Ovary (tissue), 9 donors: ENCODE data around the gene TRMT112. TPM values are rescaled to one million over a fixed set of nuclear protein-coding genes. Genes with fewer than 3 reads are reported as not detected.
A peak's percentile ranks its signal among the peaks of the same experiment; 100 is the strongest.

ENCODE experiments used
- DNase-seq, 5 donors: peaks; one replicate each; pipeline ENCODE4 v3.0.0-alpha.2; 2019 to 2020
- H3K27ac ChIP-seq, 2 donors: fragments of 200-600 bp; one replicate each; pipeline versions ENCODE4 v1.5.1 to v1.8.0; 2019 to 2022
- H3K27me3 ChIP-seq: fragments of 200-600 bp; one replicate; pipeline ENCODE4 v1.8.0; 2022
- H3K36me3 ChIP-seq: fragments of 200-600 bp; sonication (generic); one replicate; pipeline ENCODE4 v1.5.1; 2019
- H3K4me1 ChIP-seq: one replicate; pipeline ENCODE4 v1.8.1; 2013; ENCODE audit warnings: mild to moderate bottlenecking, moderate library complexity; ENCODE audit not compliant: insufficient read depth
- H3K4me3 ChIP-seq: fragments of 200-600 bp; sonication (generic); one replicate; pipeline ENCODE4 v1.5.1; 2017
- H3K9me3 ChIP-seq, 2 donors: fragments of 200-600 bp in 1 of 2; sonication (generic) in 1 of 2; one replicate each; pipeline versions ENCODE4 v1.5.1 to v1.8.1; 2013 to 2019; ENCODE audit warnings: mild to moderate bottlenecking in 1 of 2, moderate library complexity in 1 of 2
- EP300 ChIP-seq: sonication (generic); formaldehyde crosslinking; IDR thresholded peaks from one replicate; pipeline ENCODE4 v1.6.1; 2017; ENCODE audit warnings: antibody characterized with exemption
- POLR2A ChIP-seq: fragments of 450-650 bp; IDR thresholded peaks from one replicate; pipeline ENCODE4 v1.6.1; 2017; ENCODE audit warnings: antibody characterized with exemption, mild to moderate bottlenecking, moderate library complexity
- WGBS, 3 donors: extraction: QIAGEN DNeasy Blood & Tissue Kit in 1 of 3; methylation state at CpG; one replicate each; pipeline versions ENCODE4 v1.1.5 to v1.1.7; 2013 to 2017; 5-methylcytosine and 5-hydroxymethylcytosine counted together
- intact Hi-C, 4 donors: fragments of 100-400 bp; cut with DNase I; formaldehyde crosslinking; loops; one replicate each; pipeline versions ENCODE4 v1.11.0 to v1.15.1; 2022 to 2023
- polyA plus RNA-seq, 2 donors: library from polyadenylated mRNA; stranded (reverse); fragments of 200-250 nt in 1 of 2; fragments of 350-450 nt in 1 of 2; fragmentation: Illumina TruSeq in 1 of 2; extraction: RNeasy Lipid Tissue Mini Kit (QIAGEN cat#74804) in 1 of 2; gene quantifications; one replicate each; pipeline ENCODE4 v1.2.3, GENCODE V29; 2013 to 2014
- total RNA-seq, 7 donors: library from RNA; depleted of rRNA in 2 of 7; stranded (reverse); fragments of >200 nt in 2 of 7; fragmentation: NEBNext Ultra II Directional in 3 of 7; extraction: Animal tissue kit (Norgen Biotek cat#: 25700) in 3 of 7; gene quantifications; one replicate each; pipeline versions ENCODE4 v1.1.0 to v1.2.4, GENCODE V29; 2016 to 2023
- TF ChIP-seq, protein P1 (sequence below), 3 donors: fragments of 450-650 bp in 2 of 3; fragments of 200-600 bp in 1 of 3; IDR thresholded peaks; one replicate each; pipeline versions ENCODE4 v1.5.1 to v1.8.0; 2016 to 2022; ENCODE audit warnings: antibody characterized with exemption in 3 of 3, mild to moderate bottlenecking in 1 of 3
- donor health status: DM: no; HTN: no; CAD: no; lungs with moderate emphysema.
- donor health status: DM: no; HTN: no; CAD: no.
- donor health status: Bipolar disorder and iron deficiency.
- donor health status: DM: yes; HTN: yes; CAD: no.
- donor health status: DM: no; HTN: no; CAD: no.
- donor health status: DM: yes; HTN: yes; CAD: no.

The TRMT112 gene
- total and polyA plus RNA-seq, 9 donors = 207 to 432 (median 275) TPM

DNA sequence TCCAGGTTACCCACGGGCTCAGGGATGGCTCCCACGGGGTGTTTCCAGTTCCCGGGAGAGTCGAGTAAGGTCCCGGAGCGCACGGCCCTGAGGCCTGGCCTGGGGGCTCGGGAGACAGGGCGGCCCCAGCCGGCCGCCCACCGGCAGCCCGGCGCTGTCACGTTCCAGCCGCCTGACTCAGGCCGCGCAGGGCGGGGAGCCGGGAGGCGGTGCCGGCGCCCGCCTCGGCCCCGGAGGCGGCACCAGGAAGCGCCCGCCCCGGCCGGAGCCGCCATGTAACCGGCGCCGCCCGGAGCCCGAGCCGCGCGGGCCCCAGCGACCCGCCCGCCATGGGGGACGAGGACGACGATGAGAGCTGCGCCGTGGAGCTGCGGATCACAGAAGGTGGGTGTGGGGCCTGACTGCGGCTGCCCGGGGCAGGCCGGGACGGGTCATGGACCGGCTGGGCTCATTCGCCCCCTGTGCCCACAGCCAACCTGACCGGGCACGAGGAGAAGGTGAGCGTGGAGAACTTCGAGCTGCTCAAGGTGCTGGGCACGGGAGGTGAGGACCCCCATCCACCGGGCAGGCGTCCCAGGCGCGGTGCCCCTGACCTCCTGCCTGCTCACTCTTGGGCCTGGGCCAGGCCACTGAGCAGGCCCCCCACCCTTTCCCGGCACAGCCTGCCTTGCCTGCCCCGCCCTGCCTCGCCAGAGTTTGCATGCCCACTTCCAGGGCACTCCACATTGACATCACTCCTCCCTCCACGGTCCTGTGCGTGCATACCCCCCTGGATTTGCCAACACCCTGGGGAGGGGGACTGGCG is 41.8 kb upstream of the TRMT112 start, which contains the start of gene RPS6KA4:
TSS of gene RPS6KA4 (plus strand) at position 256 of the 805 bp plus-strand sequence. CDS start at position 330, 74 bp downstream.
- H3K27ac ChIP-seq = peak within 1 kb of the TSS; percentile 59 to 68
- DNase-seq = peak; percentile 60 to 76 (median 65)
- intact Hi-C loops = loop anchor here in 1 of 4 donors (5.0 kb wide), 1 partner anchor 42 kb away; the partner anchor contains the start of genes PRDX5 and TRMT112
- 0 to 1% (median 1%) methylated on average over 66 to 70 of the region's 70 CpGs for WGBS, 3 donors
- no peaks in the 10 kb centered on the region for H3K36me3 ChIP-seq
- H3K9me3 ChIP-seq = no peaks in the 10 kb centered on the region
- no peaks in the 10 kb centered on the region for H3K27me3 ChIP-seq
- peak within 1 kb of the TSS; percentile 55 for H3K4me3 ChIP-seq
- H3K4me1 ChIP-seq = peaks cover 15% of the 10 kb centered on the region
- TF ChIP-seq, protein P1, sequence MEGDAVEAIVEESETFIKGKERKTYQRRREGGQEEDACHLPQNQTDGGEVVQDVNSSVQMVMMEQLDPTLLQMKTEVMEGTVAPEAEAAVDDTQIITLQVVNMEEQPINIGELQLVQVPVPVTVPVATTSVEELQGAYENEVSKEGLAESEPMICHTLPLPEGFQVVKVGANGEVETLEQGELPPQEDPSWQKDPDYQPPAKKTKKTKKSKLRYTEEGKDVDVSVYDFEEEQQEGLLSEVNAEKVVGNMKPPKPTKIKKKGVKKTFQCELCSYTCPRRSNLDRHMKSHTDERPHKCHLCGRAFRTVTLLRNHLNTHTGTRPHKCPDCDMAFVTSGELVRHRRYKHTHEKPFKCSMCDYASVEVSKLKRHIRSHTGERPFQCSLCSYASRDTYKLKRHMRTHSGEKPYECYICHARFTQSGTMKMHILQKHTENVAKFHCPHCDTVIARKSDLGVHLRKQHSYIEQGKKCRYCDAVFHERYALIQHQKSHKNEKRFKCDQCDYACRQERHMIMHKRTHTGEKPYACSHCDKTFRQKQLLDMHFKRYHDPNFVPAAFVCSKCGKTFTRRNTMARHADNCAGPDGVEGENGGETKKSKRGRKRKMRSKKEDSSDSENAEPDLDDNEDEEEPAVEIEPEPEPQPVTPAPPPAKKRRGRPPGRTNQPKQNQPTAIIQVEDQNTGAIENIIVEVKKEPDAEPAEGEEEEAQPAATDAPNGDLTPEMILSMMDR (IDR thresholded peaks at IDR 0.05) = peak in 1 of 3 donors; percentile 28
- TF ChIP-seq POLR2A (peak; percentile 15), EP300 (no peak)

DNA sequence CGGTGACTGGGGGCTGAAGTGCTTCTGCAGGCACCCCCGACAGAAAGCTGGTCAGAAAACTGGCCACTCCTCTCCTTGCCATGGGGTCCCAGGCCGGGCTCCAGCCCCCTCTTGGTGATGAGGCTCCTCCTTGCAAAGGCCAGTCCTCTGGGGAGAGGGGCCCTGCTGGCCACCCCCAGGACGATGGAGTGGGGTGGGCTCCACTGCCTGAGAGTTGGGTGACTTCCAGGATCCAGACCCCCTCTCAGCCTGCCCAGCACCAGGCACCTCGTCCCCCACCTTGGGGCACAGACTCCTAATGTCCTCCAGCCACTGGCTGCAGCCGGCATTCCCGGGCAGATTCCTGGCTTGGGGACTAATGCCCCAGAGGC is 41.2 kb upstream of the TRMT112 start:
- intact Hi-C loops = loop anchor here in 1 of 4 donors (5.0 kb wide), 1 partner anchor 41 kb away; the partner anchor contains the start of genes PRDX5 and TRMT112
- Histone ChIP-seq H3K36me3 (no peaks in the 10 kb centered on the region), H3K27me3 (no peaks in the 10 kb centered on the region), H3K4me1 (peaks cover 15% of the 10 kb centered on the region), H3K27ac (peak overlapping the region; percentile 59 to 68), H3K9me3 (no peaks in the 10 kb centered on the region), H3K4me3 (peak overlapping the region; percentile 55)
- DNase-seq = no peak
- WGBS, 3 donors = 12 to 19% (median 15%) methylated on average over 7 of the region's 7 CpGs
- TF ChIP-seq POLR2A (no peak), EP300 (no peak)
- TF ChIP-seq, protein P1 (IDR thresholded peaks at IDR 0.05) = no peak

DNA sequence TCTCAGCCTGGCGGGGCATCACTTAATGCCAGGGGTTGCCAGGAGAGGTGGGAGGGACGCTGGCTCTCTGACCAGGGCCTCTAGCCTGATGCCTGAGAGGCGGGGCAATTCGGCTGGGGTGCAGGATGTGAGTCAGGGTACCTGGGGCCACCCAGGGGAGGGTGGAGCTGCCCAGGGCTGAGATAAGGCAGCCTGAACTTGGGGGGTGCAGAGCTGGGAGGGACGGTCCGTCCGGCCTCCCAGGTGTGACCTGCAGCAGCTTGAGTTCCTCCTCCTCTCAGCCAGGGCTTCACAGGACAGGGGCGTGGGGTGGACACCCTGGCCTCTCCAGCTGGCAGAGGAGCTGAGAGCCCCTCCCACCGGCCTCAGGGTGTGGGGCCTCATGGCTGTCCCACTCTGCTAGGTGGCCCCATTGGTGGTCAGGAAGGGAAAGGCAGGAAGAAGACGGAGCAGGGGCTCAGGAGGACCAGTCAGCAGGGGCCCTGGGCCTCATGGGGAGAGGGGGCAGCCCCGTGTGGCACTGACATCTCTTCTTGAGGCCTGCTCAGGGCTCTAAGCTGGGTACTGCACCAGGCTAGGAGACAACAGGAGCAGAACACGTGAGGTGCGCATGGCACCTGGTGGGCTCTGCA is 40.7 kb upstream of the TRMT112 start:
- H3K4me1 ChIP-seq = peaks cover 15% of the 10 kb centered on the region
- 56 to 72% (median 61%) methylated on average over 11 to 13 of the region's 13 CpGs for WGBS, 3 donors

DNA sequence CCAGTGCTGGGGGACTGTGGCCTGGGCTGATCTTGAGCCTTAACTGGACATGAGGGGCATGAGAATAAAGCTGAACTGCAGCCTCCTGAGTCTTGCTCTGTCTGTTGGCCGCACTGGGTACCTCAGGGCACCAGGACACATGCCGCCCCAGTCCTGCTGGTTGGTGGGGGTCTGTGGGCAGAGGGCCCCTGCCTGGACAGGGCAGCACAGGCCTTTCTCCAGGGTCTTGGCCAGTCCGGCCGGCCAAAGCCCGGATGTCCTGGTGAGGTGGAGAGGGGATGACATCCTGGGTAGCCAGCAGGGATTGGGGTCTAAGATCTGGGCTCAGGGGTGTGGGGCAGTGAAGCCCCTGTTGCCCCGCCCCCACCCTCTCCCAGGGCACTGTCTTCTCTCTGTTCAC is 40.1 kb upstream of the TRMT112 start:
- 89 to 93% (median 90%) methylated on average over 4 to 6 of the region's 6 CpGs for WGBS, 3 donors
- Histone ChIP-seq H3K36me3 (no peaks in the 10 kb centered on the region), H3K27ac (no peak overlapping the region), H3K4me3 (no peak overlapping the region), H3K9me3 (no peaks in the 10 kb centered on the region), H3K27me3 (no peaks in the 10 kb centered on the region), H3K4me1 (peaks cover 15% of the 10 kb centered on the region)
- intact Hi-C loops = loop anchor here in 1 of 4 donors (5.0 kb wide), 1 partner anchor 40 kb away; the partner anchor contains the start of genes PRDX5 and TRMT112
- DNase-seq = no peak
- TF ChIP-seq, protein P1 (IDR thresholded peaks at IDR 0.05) = no peak
- TF ChIP-seq POLR2A (no peak), EP300 (no peak)

More for the DNA sequence above, 40.7 kb upstream of the TRMT112 start:
- DNase-seq = no peak
- no peaks in the 10 kb centered on the region for H3K36me3 ChIP-seq
- intact Hi-C loops = loop anchor here in 1 of 4 donors (5.0 kb wide), 1 partner anchor 41 kb away; the partner anchor contains the start of genes PRDX5 and TRMT112
- peak overlapping the region; percentile 55 for H3K4me3 ChIP-seq
- H3K27ac ChIP-seq = peak overlapping the region; percentile 59 to 68
- no peak for TF ChIP-seq EP300
- TF ChIP-seq, protein P1 (IDR thresholded peaks at IDR 0.05) = no peak
- no peak for TF ChIP-seq POLR2A
- H3K27me3 ChIP-seq = no peaks in the 10 kb centered on the region
- H3K9me3 ChIP-seq = no peaks in the 10 kb centered on the region
